Mesothelial cell of epicardium (in vitro differentiated cells): Measurements from ENCODE around the gene RASAL3. TPM values are rescaled to one million over a fixed set of nuclear protein-coding genes. Genes with fewer than 3 reads are reported as not detected.

Experiments
- DNase-seq, 2 experiments: peaks; one replicate each; pipeline ENCODE4 v3.0.0; 2021; ENCODE audit warnings: low spot score in 2 of 2; ENCODE audit not compliant: unreplicated experiment in 2 of 2
- H3K27ac Mint-ChIP-seq: 2 replicates; pipeline ENCODE4 v1.8.0; 2021; ENCODE audit warnings: mixed read lengths
- H3K27me3 Mint-ChIP-seq: 2 replicates; pipeline ENCODE4 v1.8.0; 2021; ENCODE audit warnings: low read depth, mixed read lengths
- H3K36me3 Mint-ChIP-seq: 2 replicates; pipeline ENCODE4 v1.8.0; 2021; ENCODE audit warnings: mixed read lengths
- H3K4me1 Mint-ChIP-seq: 2 replicates; pipeline ENCODE4 v1.8.0; 2021; ENCODE audit warnings: mixed read lengths
- H3K4me3 Mint-ChIP-seq: 2 replicates; pipeline ENCODE4 v1.8.0; 2021; ENCODE audit warnings: mild to moderate bottlenecking, moderate library complexity, mixed read lengths
- H3K9me3 Mint-ChIP-seq: 2 replicates; pipeline ENCODE4 v1.8.0; 2021; ENCODE audit warnings: mixed read lengths
- total RNA-seq: library from RNA; stranded (reverse); gene quantifications from 3 replicates; pipeline ENCODE4 v1.2.1, GENCODE V29; 2021
- TF ChIP-seq, protein P1 (sequence below): fragments of 200-600 bp; sonication (generic); IDR thresholded peaks from one replicate; pipeline ENCODE4 v1.5.0; 2021; ENCODE audit warnings: antibody characterized with exemption; ENCODE audit not compliant: unreplicated experiment

RASAL3 gene
- total RNA-seq, 1 donor from 2014 or later, result not detected

DNA sequence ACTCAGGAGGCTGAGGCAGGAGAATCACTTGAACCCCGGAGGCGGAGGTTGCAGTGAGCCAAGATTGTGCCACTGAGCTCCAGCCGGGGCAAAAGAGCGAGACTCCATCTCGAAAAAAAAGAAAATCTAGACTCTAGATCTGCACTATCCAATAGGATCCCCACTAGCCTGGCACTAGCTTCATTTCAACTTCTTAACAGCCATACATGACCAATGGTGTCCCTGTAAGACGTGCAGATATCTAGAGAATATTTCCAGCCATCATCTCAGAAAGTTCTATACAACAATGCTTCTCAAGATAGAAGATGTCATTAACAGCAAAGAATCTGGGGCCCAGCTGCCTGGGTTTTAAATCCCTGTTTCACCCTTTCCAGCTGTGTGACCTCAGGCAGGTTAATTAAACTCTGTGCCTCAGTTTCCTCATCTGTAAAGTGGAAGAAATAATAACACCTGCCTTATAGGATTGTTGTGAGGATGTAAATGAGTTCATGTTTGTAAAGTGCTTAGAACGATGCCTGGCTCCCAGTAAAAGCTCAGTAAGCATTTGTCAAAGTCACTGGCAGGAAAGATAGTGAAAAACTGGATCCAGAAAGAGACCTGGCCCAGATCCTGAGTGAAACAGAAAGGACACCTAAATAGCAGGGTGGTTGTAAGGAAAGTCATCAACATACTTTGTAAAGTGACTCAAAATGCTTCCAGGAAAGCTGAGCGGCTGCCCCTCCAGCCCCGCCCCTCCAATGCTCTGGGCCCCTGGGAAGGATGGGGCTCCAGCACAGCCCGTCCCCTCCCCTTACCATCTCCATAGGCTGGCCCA lies 28.1 kb downstream of the RASAL3 start:
- no peaks in the 10 kb centered on the region for H3K9me3 Mint-ChIP-seq
- no peak for DNase-seq
- H3K36me3 Mint-ChIP-seq, result peaks cover 2% of the 10 kb centered on the region
- no peak overlapping the region for H3K27ac Mint-ChIP-seq
- H3K4me3 Mint-ChIP-seq, result no peak overlapping the region
- TF ChIP-seq, protein P1, sequence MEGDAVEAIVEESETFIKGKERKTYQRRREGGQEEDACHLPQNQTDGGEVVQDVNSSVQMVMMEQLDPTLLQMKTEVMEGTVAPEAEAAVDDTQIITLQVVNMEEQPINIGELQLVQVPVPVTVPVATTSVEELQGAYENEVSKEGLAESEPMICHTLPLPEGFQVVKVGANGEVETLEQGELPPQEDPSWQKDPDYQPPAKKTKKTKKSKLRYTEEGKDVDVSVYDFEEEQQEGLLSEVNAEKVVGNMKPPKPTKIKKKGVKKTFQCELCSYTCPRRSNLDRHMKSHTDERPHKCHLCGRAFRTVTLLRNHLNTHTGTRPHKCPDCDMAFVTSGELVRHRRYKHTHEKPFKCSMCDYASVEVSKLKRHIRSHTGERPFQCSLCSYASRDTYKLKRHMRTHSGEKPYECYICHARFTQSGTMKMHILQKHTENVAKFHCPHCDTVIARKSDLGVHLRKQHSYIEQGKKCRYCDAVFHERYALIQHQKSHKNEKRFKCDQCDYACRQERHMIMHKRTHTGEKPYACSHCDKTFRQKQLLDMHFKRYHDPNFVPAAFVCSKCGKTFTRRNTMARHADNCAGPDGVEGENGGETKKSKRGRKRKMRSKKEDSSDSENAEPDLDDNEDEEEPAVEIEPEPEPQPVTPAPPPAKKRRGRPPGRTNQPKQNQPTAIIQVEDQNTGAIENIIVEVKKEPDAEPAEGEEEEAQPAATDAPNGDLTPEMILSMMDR, result no peak
- no peaks in the 10 kb centered on the region for H3K27me3 Mint-ChIP-seq
- peaks cover 13% of the 10 kb centered on the region for H3K4me1 Mint-ChIP-seq

DNA sequence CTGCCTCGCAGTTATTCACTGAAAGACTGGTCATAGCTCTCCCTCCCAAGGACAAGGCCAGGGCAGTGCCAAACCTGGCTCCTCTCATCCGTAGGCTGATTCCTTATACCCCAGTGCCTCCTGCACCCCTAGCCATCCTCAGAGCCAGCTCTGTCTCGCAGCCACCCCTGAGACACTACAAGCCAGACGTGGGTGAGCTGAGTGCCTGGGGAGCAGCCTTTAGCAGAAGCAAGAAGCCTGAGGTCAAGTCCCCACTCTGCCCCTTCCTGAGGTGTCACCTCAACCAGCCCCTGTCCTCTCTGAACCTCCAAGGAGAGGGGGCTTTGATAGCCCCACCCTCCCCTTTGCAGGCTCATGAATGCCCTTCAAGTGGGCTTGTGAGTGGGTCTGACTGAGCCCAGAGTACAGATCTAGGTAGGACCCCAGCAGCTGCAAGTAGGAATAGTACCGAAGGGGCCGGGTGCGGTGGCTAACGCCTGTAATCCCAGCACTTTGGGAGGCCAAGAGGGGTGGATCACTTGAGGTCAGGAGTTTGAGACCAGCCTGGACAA lies 30.8 kb downstream of the RASAL3 start:
- Mint-ChIP-seq H3K4me1 (peaks cover 21% of the 10 kb centered on the region), H3K27me3 (no peaks in the 10 kb centered on the region), H3K4me3 (peak overlapping the region; percentile 90), H3K36me3 (peaks cover 2% of the 10 kb centered on the region), H3K27ac (peak overlapping the region; percentile 97), H3K9me3 (no peaks in the 10 kb centered on the region)
- TF ChIP-seq, protein P1, result no peak
- DNase-seq, result no peak

DNA sequence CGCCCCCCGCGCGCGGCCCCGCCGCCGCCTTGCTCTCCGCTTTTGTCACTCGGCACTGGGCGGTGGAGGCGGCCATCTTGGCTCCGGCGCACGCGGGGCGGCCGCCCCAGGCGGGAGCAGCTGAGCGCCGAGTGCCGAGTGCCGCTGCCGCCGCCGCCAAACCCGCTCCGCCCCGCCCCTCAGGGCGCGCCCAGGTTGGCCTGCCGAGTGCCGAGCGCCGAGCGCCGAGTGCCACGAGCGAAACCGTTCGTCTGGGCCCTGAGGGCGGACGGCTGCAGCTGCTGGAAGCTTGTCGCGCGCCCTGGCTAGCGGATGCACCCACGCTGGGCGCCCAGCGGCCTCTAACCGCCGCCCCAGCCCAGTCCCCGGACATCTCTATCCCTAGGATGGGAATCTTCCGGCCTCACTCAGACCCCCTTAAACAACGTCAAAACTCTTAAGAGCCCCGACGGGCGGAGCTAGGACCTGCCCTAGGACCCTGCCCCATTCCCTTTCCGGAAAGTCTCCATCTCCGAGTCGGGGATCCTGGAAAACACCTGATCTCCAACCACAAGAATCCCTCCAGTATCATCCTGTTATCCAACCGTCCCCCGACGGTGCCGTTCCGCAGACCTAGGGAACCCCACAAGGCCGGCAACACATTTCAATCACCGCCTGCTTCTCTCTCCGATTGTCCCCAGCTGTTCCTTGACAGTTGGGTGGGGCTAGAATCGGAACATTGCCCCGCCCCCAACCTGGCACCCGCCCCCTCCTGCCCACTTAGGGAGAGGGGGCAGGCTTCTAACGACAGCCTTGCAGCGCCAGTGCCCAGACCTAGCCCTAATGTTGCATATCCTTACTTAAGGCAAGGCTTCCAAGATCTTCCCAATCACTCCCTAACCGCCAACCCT lies 31.5 kb downstream of the RASAL3 start:
- TF ChIP-seq, protein P1, result no peak
- Mint-ChIP-seq H3K27me3 (no peaks in the 10 kb centered on the region), H3K9me3 (no peaks in the 10 kb centered on the region), H3K4me1 (peaks cover 21% of the 10 kb centered on the region), H3K27ac (peak overlapping the region; percentile 97), H3K4me3 (peak overlapping the region; percentile 90), H3K36me3 (peaks cover 2% of the 10 kb centered on the region)
- DNase-seq, result peak; percentile 90 to 95

DNA sequence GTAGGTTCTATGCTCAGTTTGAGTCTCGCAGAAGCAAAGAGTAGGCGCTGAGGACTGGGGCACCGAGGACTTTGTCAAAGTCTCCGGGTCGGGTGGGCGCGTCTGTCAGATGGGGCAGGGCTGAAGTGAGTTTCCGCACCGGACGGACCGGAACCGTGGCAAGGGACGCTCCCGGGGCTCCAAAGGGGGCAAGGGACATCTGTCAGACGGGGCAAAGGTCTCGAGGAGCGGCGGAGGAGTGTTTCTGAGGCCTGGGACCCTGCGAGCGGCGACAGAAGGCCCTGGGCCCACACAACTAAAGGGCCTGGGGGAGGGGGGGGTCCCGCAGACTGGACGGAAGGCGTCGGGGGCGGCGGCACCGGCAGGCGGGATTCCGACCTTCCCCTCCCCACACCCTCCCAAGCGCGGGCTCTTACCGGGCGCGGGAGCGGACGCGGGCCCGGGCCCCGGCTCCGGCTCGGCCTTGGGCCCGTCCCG lies 32.3 kb downstream of the RASAL3 start:
- Mint-ChIP-seq H3K27ac (peak overlapping the region; percentile 98), H3K27me3 (no peaks in the 10 kb centered on the region), H3K4me1 (peaks cover 21% of the 10 kb centered on the region), H3K4me3 (peak overlapping the region; percentile 96), H3K36me3 (peaks cover 8% of the 10 kb centered on the region), H3K9me3 (no peaks in the 10 kb centered on the region)
- TF ChIP-seq, protein P1, result no peak
- no peak for DNase-seq

DNA sequence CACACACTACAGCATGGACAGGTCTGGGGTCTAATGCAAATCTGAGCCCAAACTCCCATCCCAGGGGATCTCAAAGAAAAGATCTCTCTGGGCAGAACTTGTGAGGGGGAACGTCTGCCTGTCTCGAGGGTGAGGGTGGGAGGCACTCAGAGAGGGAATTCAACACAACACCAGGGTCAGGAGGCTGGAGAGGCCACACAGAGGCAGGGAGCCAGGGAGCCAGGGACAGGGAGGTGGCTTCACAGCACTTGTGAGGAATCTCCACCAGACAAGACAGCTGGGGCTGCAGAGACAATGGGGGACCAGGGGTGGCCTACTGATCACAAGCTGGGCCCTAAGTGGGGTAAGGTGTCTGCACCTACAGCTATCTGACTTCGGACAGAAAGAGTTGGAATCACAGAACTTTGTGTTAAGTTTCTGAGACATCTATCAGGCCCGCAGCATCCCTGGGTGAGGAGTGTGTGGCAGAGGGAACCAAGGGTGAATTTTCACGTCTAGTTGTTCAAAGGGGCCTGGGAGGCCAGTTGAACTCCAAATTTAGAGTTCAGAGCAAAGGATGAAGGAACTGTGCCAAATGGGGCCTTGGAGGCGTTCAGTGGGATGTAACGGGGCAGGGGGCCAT lies 32.8 kb downstream of the RASAL3 start:
- H3K4me3 Mint-ChIP-seq, result peak overlapping the region; percentile 96
- peaks cover under 1% of the 10 kb centered on the region for H3K9me3 Mint-ChIP-seq
- DNase-seq, result no peak
- peaks cover 21% of the 10 kb centered on the region for H3K4me1 Mint-ChIP-seq
- peaks cover 12% of the 10 kb centered on the region for H3K36me3 Mint-ChIP-seq
- no peaks in the 10 kb centered on the region for H3K27me3 Mint-ChIP-seq
- TF ChIP-seq, protein P1, result no peak
- H3K27ac Mint-ChIP-seq, result peak overlapping the region; percentile 98
